ENCODE results near the gene FLCN.

Gene FLCN

GRCh38 chr17:17173921-17174320, 63.0 kb downstream of the FLCN start:
- no peak for TF ChIP-seq CTCF (conservative IDR thresholded peaks at IDR 0.05; ENCODE audit: low read depth, low read length)
- no peak overlapping the region for H3K4me3 ChIP-seq (ENCODE audit: low read depth, low read length)

GRCh38 chr17:17172990-17173389, 64.0 kb downstream of the FLCN start:
- no peak overlapping the region for H3K4me3 ChIP-seq (ENCODE audit: low read depth, low read length)
- no peak for TF ChIP-seq CTCF (conservative IDR thresholded peaks at IDR 0.05; ENCODE audit: low read depth, low read length)
- DNase-seq (ENCODE audit: low read depth) = no peak

More at GRCh38 chr17:17173921-17174320, 63.0 kb downstream of the FLCN start:
- DNase-seq (ENCODE audit: low read depth) = no peak

- peak; percentile 28 for TF ChIP-seq CTCF (conservative IDR thresholded peaks at IDR 0.05; ENCODE audit: low read depth, low read length)
- H3K4me3 ChIP-seq (ENCODE audit: low read depth, low read length) = no peak overlapping the region
- DNase-seq (ENCODE audit: low read depth) = no peak
Measured at GRCh38 chr17:17172001-17172939, 64.7 kb downstream of the FLCN start.

GRCh38 chr17:17171186-17171585, 65.8 kb downstream of the FLCN start:
- DNase-seq (ENCODE audit: low read depth) = no peak
- H3K4me3 ChIP-seq (ENCODE audit: low read depth, low read length) = no peak overlapping the region
- no peak for TF ChIP-seq CTCF (conservative IDR thresholded peaks at IDR 0.05; ENCODE audit: low read depth, low read length)

GRCh38 chr17:17170346-17170985, 66.5 kb downstream of the FLCN start:
- no peak overlapping the region for H3K4me3 ChIP-seq (ENCODE audit: low read depth, low read length)
- TF ChIP-seq CTCF (conservative IDR thresholded peaks at IDR 0.05; ENCODE audit: low read depth, low read length) = no peak
- no peak for DNase-seq (ENCODE audit: low read depth)

- TF ChIP-seq CTCF (conservative IDR thresholded peaks at IDR 0.05; ENCODE audit: low read depth, low read length) = no peak
- DNase-seq (ENCODE audit: low read depth) = no peak
- no peak overlapping the region for H3K4me3 ChIP-seq (ENCODE audit: low read depth, low read length)
Measured at GRCh38 chr17:17169396-17169795, 67.6 kb downstream of the FLCN start.

Measured in choroid plexus epithelial cell (primary cell).